T follicular helper cell (primary cell): ENCODE data around the gene KIAA1586.
"Not testable (repeated sequence)": the region's sequence is repeated elsewhere in the genome, so short reads cannot be mapped to it uniquely, and the experiment has no call there.

Experiments used
- DNase-seq: peaks from one replicate; pipeline ENCODE4 v3.0.0-alpha.2; 2020; ENCODE audit warnings: low read depth

The KIAA1586 gene

GRCh38 chr6:57047257-57047585 is 728 bp downstream of the KIAA1586 start:
- DNase-seq, result not testable (repeated sequence)

- not testable (repeated sequence) for DNase-seq
Measured at GRCh38 chr6:57047859-57048258, 1.4 kb downstream of the KIAA1586 start.

- DNase-seq, result no peak
Measured at GRCh38 chr6:57048577-57048976, 2.1 kb downstream of the KIAA1586 start.

GRCh38 chr6:57063847-57064246 is 17.4 kb downstream of the KIAA1586 start:
- no peak for DNase-seq

DNA sequence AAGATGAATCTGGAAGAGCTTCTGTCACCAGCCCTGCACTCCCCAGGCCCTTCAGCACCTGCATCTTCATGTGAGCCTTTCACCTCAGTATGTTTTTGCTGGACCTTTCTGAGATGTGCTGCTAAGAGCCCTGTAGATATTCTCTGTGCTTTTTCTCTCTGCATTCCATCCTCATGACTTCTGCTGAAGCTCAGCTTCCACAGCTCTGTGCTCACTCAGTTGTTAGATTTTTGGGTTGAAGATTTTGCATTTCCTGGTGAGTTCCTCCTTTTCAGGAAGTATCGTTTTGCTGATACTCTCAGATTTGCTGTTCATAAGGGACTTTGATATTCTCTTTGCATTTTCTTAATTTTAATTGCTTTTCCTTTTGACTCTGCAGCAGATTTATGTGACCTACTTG is 18.3 kb downstream of the KIAA1586 start:
- DNase-seq, result no peak

GRCh38 chr6:57068061-57068460 is 21.6 kb downstream of the KIAA1586 start:
- DNase-seq, result no peak

DNA sequence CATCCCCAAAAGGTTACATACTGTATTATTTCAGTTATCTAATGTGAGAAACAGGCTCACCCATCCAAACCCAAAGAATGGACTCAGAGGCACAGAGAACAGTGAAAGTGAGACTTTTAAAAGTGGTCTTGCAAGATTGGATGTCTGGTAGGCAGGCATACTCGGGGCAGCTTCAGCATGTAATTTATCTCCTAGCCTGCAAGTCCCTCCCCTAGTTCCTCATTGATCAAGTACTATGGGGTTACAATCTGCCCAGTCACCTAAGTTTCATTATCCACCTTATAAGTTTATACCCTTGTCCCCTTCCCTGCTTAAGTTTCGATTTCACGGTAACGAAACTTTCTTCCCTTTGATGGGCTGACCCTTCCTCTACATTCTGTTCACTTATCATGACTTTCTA is 22.7 kb downstream of the KIAA1586 start:
- no peak for DNase-seq

DNA sequence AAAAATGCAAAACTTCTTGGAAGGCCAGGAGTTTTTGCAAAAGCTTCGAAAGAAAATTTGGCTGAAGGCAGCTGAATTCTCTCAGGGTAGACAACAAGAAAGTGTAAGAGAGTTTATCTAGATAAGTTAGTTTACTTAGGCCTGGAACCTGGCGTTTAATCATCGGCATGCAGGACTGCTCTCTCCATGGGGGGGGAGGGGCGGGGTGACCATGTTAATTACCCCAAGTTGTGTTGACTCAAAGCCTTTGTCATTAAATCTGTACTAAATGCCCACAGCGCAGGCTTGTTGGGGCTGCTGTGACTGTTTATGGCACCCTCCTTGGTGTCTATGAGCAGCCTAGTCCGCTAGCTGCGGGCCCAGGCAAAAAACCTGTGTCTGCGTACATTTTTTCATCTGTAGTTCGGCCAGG is 23.4 kb downstream of the KIAA1586 start:
- DNase-seq, result no peak

GRCh38 chr6:57072108-57072507 is 25.6 kb downstream of the KIAA1586 start:
- DNase-seq, result no peak

GRCh38 chr6:57074383-57074782 is 27.9 kb downstream of the KIAA1586 start:
- DNase-seq, result no peak

DNA sequence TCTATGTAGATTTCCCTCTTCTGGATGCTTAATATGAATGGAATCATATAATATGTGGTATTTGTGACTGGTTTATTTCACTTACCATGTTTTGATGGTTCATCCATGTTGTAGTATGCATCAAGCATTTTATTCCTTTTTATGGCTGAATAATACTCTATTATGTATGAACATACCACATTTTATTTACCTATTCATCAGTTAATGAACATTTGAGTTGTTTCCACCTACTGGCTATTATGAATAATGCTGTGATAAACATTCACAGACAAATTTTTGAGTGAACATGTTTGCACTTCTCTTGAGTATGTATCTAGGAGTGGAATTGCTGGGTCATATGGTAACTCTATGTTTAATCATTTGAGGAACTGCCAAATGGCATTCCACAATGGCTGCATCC is 28.6 kb downstream of the KIAA1586 start:
- no peak for DNase-seq

DNA sequence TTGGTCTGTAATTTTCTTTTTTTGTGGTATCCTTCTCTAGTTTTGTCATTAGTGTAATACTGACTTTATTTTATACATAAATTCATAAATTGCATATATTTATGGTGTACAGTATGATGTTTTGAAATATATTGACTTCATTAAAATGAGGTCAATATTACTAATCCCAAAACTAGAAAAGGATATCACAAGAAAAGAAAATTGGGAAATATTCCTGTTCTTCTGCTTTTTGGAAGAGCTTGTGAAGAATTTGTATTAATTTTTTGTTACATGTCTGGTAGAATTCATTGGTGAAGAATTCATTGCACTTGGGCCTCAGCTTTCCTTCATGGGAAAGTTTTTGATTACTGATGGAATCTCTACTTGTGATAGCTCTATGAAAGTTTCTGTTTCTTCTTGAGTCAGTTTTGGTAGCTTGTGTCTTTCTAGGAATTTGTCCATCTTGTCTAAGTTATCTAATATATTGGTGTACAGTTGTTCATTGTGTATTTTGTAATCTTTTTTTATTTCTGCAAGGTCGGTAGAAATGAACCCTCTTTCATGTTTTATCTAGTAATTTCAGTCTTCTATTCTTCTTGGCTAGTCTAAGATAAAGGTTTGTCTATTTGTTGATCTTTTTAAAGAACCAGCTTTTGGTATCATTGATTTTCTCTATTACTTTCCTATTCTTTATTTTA is 32.2 kb downstream of the KIAA1586 start:
- no peak for DNase-seq

DNA sequence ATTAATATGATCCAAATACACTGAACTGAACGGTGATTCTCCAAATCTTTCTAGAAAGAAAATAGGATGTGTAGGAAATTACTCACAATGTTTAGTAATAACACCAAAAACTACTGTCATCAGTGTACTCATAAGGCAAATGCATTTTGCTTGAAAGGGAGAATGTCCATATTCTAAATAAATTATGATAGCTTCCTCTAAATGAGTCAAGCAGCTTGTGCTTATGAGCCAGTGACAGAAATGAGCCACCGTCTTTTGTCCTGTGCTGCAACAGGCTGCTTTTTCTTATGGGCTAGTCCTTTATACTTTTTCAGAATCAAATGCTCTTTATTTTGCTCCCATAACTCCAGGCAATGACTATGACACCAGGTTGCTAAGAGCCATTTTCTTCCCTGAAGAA is 39.0 kb downstream of the KIAA1586 start:
- no peak for DNase-seq

DNA sequence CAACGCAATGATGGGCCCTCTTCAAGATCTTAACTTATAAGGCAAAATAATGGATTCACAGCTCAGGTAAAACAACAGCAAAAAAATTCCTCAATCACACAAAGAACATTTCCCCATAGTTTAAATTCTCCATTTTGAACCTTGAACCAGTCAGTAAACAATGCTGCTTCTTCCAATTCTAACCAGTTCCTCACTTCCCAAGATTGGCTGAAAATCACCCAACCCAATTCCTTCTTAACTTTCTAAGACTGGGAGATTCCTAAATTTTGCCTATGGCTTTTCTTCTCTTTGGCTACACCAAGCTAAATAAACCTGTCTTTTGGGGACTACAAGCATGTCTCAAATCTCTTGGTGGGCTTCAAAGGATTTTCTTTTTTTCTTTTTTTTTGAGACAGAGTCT is 40.4 kb downstream of the KIAA1586 start:
- no peak for DNase-seq

GRCh38 chr6:57087916-57088315 is 41.4 kb downstream of the KIAA1586 start:
- no peak for DNase-seq

DNA sequence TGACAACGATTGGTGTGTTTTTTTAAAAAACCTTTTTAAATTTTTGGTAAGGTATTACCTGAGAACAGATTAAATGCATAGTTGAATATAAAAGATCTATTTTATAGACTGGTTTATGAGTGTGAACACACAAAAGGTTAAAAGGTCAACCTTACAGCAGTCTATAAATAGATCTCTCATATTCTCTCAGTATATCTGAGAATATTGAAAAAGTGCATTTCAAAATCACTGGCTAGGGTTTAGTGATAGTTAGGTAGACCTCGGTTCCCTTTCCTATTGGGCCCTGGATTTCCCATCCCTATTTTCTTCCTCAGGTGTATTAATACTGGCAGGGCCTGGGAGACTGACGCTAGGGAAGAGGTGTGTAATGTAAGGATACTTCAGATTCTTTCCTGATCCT is 42.8 kb downstream of the KIAA1586 start:
- no peak for DNase-seq

- DNase-seq, result peak; percentile 95
Measured at GRCh38 chr6:57089687-57090457, 43.4 kb downstream of the KIAA1586 start, which contains the start of gene ZNF451. Gene ZNF451, plus strand, starts transcription at chr6:57090188. Its CDS starts 66 bp downstream, at chr6:57090254.

DNA sequence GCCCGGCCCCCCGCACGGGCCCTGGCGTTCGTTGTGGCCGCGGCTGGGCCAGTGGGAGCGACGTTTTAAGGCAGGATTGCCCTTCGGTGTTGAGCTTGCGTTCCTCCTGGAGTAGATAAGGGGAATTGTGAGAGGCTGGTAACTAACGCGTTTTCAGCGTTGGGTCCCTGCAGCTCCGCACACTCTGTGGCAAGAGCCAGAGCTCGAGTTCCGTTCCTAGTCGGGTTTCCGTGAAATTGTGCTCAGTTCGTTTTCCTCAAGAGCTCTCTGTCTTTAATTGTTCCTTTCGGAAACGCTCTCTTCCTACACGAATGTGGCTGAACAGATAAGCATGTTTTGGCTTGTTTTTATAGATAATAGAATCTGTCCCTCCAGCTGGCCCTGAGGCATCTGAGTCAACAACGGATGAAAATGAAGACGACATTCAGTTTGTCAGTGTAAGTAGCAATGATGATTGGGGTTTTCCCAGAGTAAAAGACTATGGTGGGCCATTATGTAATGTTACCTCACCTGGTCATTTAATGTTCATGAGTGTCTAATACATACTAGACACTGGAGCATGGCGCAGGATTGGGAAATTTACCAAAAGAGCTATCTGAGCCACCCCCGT is 44.1 kb downstream of the KIAA1586 start:
- not testable (repeated sequence) for DNase-seq

- not testable (repeated sequence) for DNase-seq
Measured at GRCh38 chr6:57091375-57091774, 44.9 kb downstream of the KIAA1586 start.

GRCh38 chr6:57094689-57095088 is 48.2 kb downstream of the KIAA1586 start:
- DNase-seq, result no peak

GRCh38 chr6:57097596-57097995 is 51.1 kb downstream of the KIAA1586 start:
- DNase-seq, result no peak

- no peak for DNase-seq
Measured at GRCh38 chr6:57102976-57103375, 56.5 kb downstream of the KIAA1586 start.

DNA sequence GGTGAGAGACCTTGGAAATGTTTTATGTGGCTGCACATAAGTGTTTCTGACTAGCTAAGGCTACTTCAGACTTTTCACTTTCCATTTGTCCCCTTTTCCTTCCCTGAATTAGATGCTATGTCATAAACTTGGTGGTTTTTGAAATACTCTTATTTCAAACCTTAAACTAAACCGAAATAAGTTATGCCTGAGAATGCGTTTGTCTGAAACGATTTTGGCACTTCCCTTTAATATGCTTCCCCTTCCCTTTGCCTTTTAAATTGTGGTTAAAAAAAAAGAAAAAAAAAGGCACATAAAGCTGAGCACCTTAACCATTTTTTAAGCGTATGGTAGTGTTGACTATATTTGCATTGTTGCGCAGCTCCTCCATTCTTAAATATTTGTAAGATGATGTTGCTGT is 57.8 kb downstream of the KIAA1586 start:
- no peak for DNase-seq
